ENCODE data around the gene PIGK. TPM values are rescaled to one million over a fixed set of nuclear protein-coding genes. Genes with fewer than 3 reads are reported as not detected.

PIGK gene
- total and polyA plus RNA-seq, 12 donors = 3.4 to 44.5 (median 27.3) TPM

GRCh38 chr1:77065693-77066342, 153.4 kb downstream of the PIGK start:
- DNase-seq = no peak
- Histone ChIP-seq H3K4me1 (replicated peaks in 1 of 2) (no peaks in the 10 kb centered on the region), H3K27me3 (no peaks in the 10 kb centered on the region), H3K36me3 (replicated peaks in 1 of 2) (no peaks in the 10 kb centered on the region), H3K9me3 (replicated peaks in 1 of 3) (no peaks in the 10 kb centered on the region), H3K4me3 (no peak overlapping the region), H3K27ac (no peak overlapping the region)
- TF ChIP-seq POLR2A (IDR thresholded peaks at IDR 0.05) = no peak
- no peak for TF ChIP-seq CTCF (IDR thresholded peaks at IDR 0.05)
- intact Hi-C loops (cut with DNase I) = no loop called here
- WGBS, 4 donors = 78 to 83% (median 80%) methylated on average over 7 of the region's 7 CpGs

- DNase-seq = no peak
- TF ChIP-seq POLR2A (IDR thresholded peaks at IDR 0.05) (no peak), CTCF (IDR thresholded peaks at IDR 0.05) (no peak)
- intact Hi-C loops (cut with DNase I) = no loop called here
- Histone ChIP-seq H3K9me3 (replicated peaks in 1 of 3) (no peaks in the 10 kb centered on the region), H3K36me3 (replicated peaks in 1 of 2) (no peaks in the 10 kb centered on the region), H3K27me3 (no peaks in the 10 kb centered on the region), H3K4me1 (replicated peaks in 1 of 2) (no peaks in the 10 kb centered on the region), H3K27ac (no peak overlapping the region), H3K4me3 (no peak overlapping the region)
- WGBS, 4 donors = 76 to 90% (median 83%) methylated on average over 2 of the region's 2 CpGs
These were observed 155.0 kb downstream of the PIGK start for GRCh38 chr1:77064246-77064645.

GRCh38 chr1:77063118-77063517, 156.1 kb downstream of the PIGK start:
- TF ChIP-seq CTCF (IDR thresholded peaks at IDR 0.05) (no peak), POLR2A (IDR thresholded peaks at IDR 0.05) (no peak)
- DNase-seq = no peak
- intact Hi-C loops (cut with DNase I) = no loop called here
- no peaks in the 10 kb centered on the region for H3K27me3 ChIP-seq
- 62 to 81% (median 69%) methylated on average over 4 of the region's 4 CpGs for WGBS, 4 donors
- H3K36me3 ChIP-seq (replicated peaks in 1 of 2) = no peaks in the 10 kb centered on the region
- H3K4me1 ChIP-seq (replicated peaks in 1 of 2) = no peaks in the 10 kb centered on the region
- H3K9me3 ChIP-seq (replicated peaks in 1 of 3) = no peaks in the 10 kb centered on the region
- no peak overlapping the region for H3K27ac ChIP-seq
- no peak overlapping the region for H3K4me3 ChIP-seq

- no peaks in the 10 kb centered on the region for H3K36me3 ChIP-seq (replicated peaks in 1 of 2)
- H3K9me3 ChIP-seq (replicated peaks in 1 of 3) = no peaks in the 10 kb centered on the region
- H3K27me3 ChIP-seq = no peaks in the 10 kb centered on the region
- H3K4me1 ChIP-seq (replicated peaks in 1 of 2) = no peaks in the 10 kb centered on the region
- H3K4me3 ChIP-seq = no peak overlapping the region
- no peak for DNase-seq
- no peak overlapping the region for H3K27ac ChIP-seq
- 64 to 76% (median 73%) methylated on average over 3 of the region's 3 CpGs for WGBS, 4 donors
- TF ChIP-seq POLR2A (IDR thresholded peaks at IDR 0.05) = no peak
- no peak for TF ChIP-seq CTCF (IDR thresholded peaks at IDR 0.05)
- intact Hi-C loops (cut with DNase I) = no loop called here
These were observed 158.1 kb downstream of the PIGK start for GRCh38 chr1:77061162-77061561.
